Central memory CD8-positive, alpha-beta T cell (primary cell): ENCODE results near the gene ANAPC7.
"Not testable (repeated sequence)": the region's sequence is repeated elsewhere in the genome, so short reads cannot be mapped to it uniquely, and the experiment has no call there.

ENCODE experiments used
- ATAC-seq: fragments of 150-1000 bp; cut with Tn5 transposase; replicated peaks from 2 replicates; pipeline ENCODE4 v1.10.0; 2022; ENCODE audit warnings: mild to moderate bottlenecking, moderate FRiP score, moderate number of reproducible peaks; ENCODE audit not compliant: poor library complexity, severe bottlenecking; ENCODE audit errors: extremely low read depth
- DNase-seq, 2 donors: peaks; one replicate each; pipeline ENCODE4 v3.0.0; 2021; ENCODE audit warnings: low spot score in 2 of 2
- H3K27ac Mint-ChIP-seq: one replicate; pipeline ENCODE4 v1.8.0; 2022; ENCODE audit warnings: low read depth, mild to moderate bottlenecking, moderate library complexity, mixed read lengths
- H3K27me3 Mint-ChIP-seq: one replicate; pipeline ENCODE4 v1.8.0; 2022; ENCODE audit warnings: mixed read lengths
- H3K36me3 Mint-ChIP-seq: one replicate; pipeline ENCODE4 v1.8.0; 2022; ENCODE audit warnings: mild to moderate bottlenecking, moderate library complexity, mixed read lengths; ENCODE audit not compliant: insufficient read depth
- H3K4me1 Mint-ChIP-seq: one replicate; pipeline ENCODE4 v1.8.0; 2022; ENCODE audit warnings: mixed read lengths
- H3K4me3 Mint-ChIP-seq: one replicate; pipeline ENCODE4 v1.8.0; 2022; ENCODE audit warnings: mild to moderate bottlenecking, moderate library complexity, mixed read lengths
- H3K9me3 Mint-ChIP-seq: one replicate; pipeline ENCODE4 v1.8.0; 2022; ENCODE audit warnings: mixed read lengths

Gene ANAPC7

GRCh38 chr12:110403146-110403975 is at the start of gene ANAPC7:
TSS of gene ANAPC7 (minus strand) at chr12:110403708. CDS start at chr12:110403627, 81 bp downstream.
- Mint-ChIP-seq H3K27ac (peak within 1 kb of the TSS; percentile 96), H3K4me3 (peak within 1 kb of the TSS; percentile 99), H3K36me3 (peaks cover 21% of the 10 kb centered on the region), H3K4me1 (peaks cover 11% of the 10 kb centered on the region), H3K27me3 (no peaks in the 10 kb centered on the region), H3K9me3 (no peaks in the 10 kb centered on the region)
- ATAC-seq (peak; percentile 89), DNase-seq (peak; percentile 79 to 82)

GRCh38 chr12:110451263-110451662 is 47.8 kb upstream of the ANAPC7 start:
- H3K4me3 Mint-ChIP-seq: peak overlapping the region; percentile 100
- DNase-seq: no peak
- peaks cover 51% of the 10 kb centered on the region for H3K36me3 Mint-ChIP-seq
- no peaks in the 10 kb centered on the region for H3K9me3 Mint-ChIP-seq
- no peak for ATAC-seq
- H3K4me1 Mint-ChIP-seq: peaks cover 37% of the 10 kb centered on the region
- peak overlapping the region; percentile 100 for H3K27ac Mint-ChIP-seq
- H3K27me3 Mint-ChIP-seq: no peaks in the 10 kb centered on the region

- ATAC-seq: peak; percentile 97
- DNase-seq: peak; percentile 90 to 92
- Mint-ChIP-seq H3K4me1 (peaks cover 44% of the 10 kb centered on the region), H3K27me3 (no peaks in the 10 kb centered on the region), H3K36me3 (peaks cover 60% of the 10 kb centered on the region), H3K27ac (peak within 1 kb of the TSS; percentile 100), H3K9me3 (no peaks in the 10 kb centered on the region), H3K4me3 (peak within 1 kb of the TSS; percentile 100)
Measured at GRCh38 chr12:110449799-110450497, 46.4 kb upstream of the ANAPC7 start, which contains the start of gene ARPC3. TSS of gene ARPC3 (minus strand) at chr12:110450337. CDS start at chr12:110450260, 77 bp downstream.

- DNase-seq (no peak), ATAC-seq (no peak)
- Mint-ChIP-seq H3K27ac (peak overlapping the region; percentile 82), H3K36me3 (peaks cover 79% of the 10 kb centered on the region), H3K9me3 (no peaks in the 10 kb centered on the region), H3K27me3 (no peaks in the 10 kb centered on the region), H3K4me3 (no peak overlapping the region), H3K4me1 (peaks cover 34% of the 10 kb centered on the region)
Measured at GRCh38 chr12:110444455-110444854, 40.9 kb upstream of the ANAPC7 start.

GRCh38 chr12:110436231-110436630 is 32.7 kb upstream of the ANAPC7 start:
- H3K36me3 Mint-ChIP-seq: peaks cover 64% of the 10 kb centered on the region
- H3K9me3 Mint-ChIP-seq: no peaks in the 10 kb centered on the region
- H3K27me3 Mint-ChIP-seq: no peaks in the 10 kb centered on the region
- no peaks in the 10 kb centered on the region for H3K4me1 Mint-ChIP-seq
- DNase-seq (no peak), ATAC-seq (no peak)
- peak overlapping the region; percentile 42 for H3K27ac Mint-ChIP-seq
- no peak overlapping the region for H3K4me3 Mint-ChIP-seq

GRCh38 chr12:110431957-110432587 is 28.6 kb upstream of the ANAPC7 start:
- Mint-ChIP-seq H3K4me3 (peak overlapping the region; percentile 94), H3K27ac (peak overlapping the region; percentile 100), H3K4me1 (no peaks in the 10 kb centered on the region)

GRCh38 chr12:110429676-110430075 is 26.2 kb upstream of the ANAPC7 start:
- H3K36me3 Mint-ChIP-seq: peaks cover 15% of the 10 kb centered on the region
- H3K4me1 Mint-ChIP-seq, H3K4me3 Mint-ChIP-seq, DNase-seq, ATAC-seq, H3K27me3 Mint-ChIP-seq, H3K9me3 Mint-ChIP-seq: not testable (repeated sequence)
- peak overlapping the region; percentile 88 for H3K27ac Mint-ChIP-seq

More at GRCh38 chr12:110431957-110432587, 28.6 kb upstream of the ANAPC7 start:
- Mint-ChIP-seq H3K27me3 (peaks cover 10% of the 10 kb centered on the region), H3K36me3 (peaks cover 33% of the 10 kb centered on the region), H3K9me3 (no peaks in the 10 kb centered on the region)
- ATAC-seq (no peak), DNase-seq (no peak)

- peaks cover 4% of the 10 kb centered on the region for H3K36me3 Mint-ChIP-seq
- H3K4me3 Mint-ChIP-seq: no peak overlapping the region
- ATAC-seq (no peak), DNase-seq (no peak)
- H3K9me3 Mint-ChIP-seq: no peaks in the 10 kb centered on the region
- peaks cover 10% of the 10 kb centered on the region for H3K27me3 Mint-ChIP-seq
- no peak overlapping the region for H3K27ac Mint-ChIP-seq
- H3K4me1 Mint-ChIP-seq: no peaks in the 10 kb centered on the region
Measured at GRCh38 chr12:110426406-110426805, 22.9 kb upstream of the ANAPC7 start.

- no peak for ATAC-seq
- Mint-ChIP-seq H3K36me3 (no peaks in the 10 kb centered on the region), H3K27me3 (peaks cover 9% of the 10 kb centered on the region), H3K9me3 (no peaks in the 10 kb centered on the region), H3K4me3 (no peak overlapping the region), H3K27ac (no peak overlapping the region), H3K4me1 (no peaks in the 10 kb centered on the region)
- no peak for DNase-seq
Measured at GRCh38 chr12:110424237-110424636, 20.7 kb upstream of the ANAPC7 start.

- no peaks in the 10 kb centered on the region for H3K36me3 Mint-ChIP-seq
- no peaks in the 10 kb centered on the region for H3K9me3 Mint-ChIP-seq
- no peaks in the 10 kb centered on the region for H3K4me1 Mint-ChIP-seq
- no peaks in the 10 kb centered on the region for H3K27me3 Mint-ChIP-seq
- H3K27ac Mint-ChIP-seq: no peak overlapping the region
- ATAC-seq (no peak), DNase-seq (no peak)
- no peak overlapping the region for H3K4me3 Mint-ChIP-seq
Measured at GRCh38 chr12:110421701-110422100, 18.2 kb upstream of the ANAPC7 start.

GRCh38 chr12:110421159-110421661 is 17.7 kb upstream of the ANAPC7 start:
- Mint-ChIP-seq H3K36me3 (no peaks in the 10 kb centered on the region), H3K4me1 (no peaks in the 10 kb centered on the region), H3K9me3 (no peaks in the 10 kb centered on the region), H3K27ac (no peak overlapping the region), H3K4me3 (no peak overlapping the region), H3K27me3 (no peaks in the 10 kb centered on the region)
- DNase-seq (no peak), ATAC-seq (no peak)

GRCh38 chr12:110420644-110421043 is 17.1 kb upstream of the ANAPC7 start:
- not testable (repeated sequence) for H3K4me3 Mint-ChIP-seq

More at GRCh38 chr12:110420644-110421043, 17.1 kb upstream of the ANAPC7 start:
- not testable (repeated sequence) for ATAC-seq, DNase-seq, H3K27ac Mint-ChIP-seq, H3K9me3 Mint-ChIP-seq, H3K36me3 Mint-ChIP-seq, H3K27me3 Mint-ChIP-seq, H3K4me1 Mint-ChIP-seq
